Hindlimb muscle (tissue), 1 donor: Measurements from ENCODE around the gene IFI44. TPM values are rescaled to one million over a fixed set of nuclear protein-coding genes. Genes with fewer than 3 reads are reported as not detected.

Source experiments
- DNase-seq: peaks from one replicate; pipeline ENCODE4 v3.0.0-alpha.2; 2013
- polyA plus RNA-seq: library from polyadenylated mRNA; unstranded; fragments of 120-200 nt; gene quantifications from one replicate; pipeline ENCODE4 v1.2.1, GENCODE V29; 2013; ENCODE audit not compliant: insufficient read length

IFI44 gene
- polyA plus RNA-seq, 1 donor, result 8.5 TPM

GRCh38 chr1:78713297-78713696, 63.7 kb downstream of the IFI44 start:
- no peak for DNase-seq

Other genes starting within 250 kb of the IFI44 start
- gene PTGFR, start 158.9 kb upstream of the IFI44 start, polyA plus RNA-seq, result 44.3 TPM
- gene IFI44L, start 29.4 kb upstream of the IFI44 start, polyA plus RNA-seq, result 1.7 TPM